GM18502 (cell line): ENCODE results near the gene UTP18.
"Not testable (repeated sequence)": the region's sequence is repeated elsewhere in the genome, so short reads cannot be mapped to it uniquely, and the experiment has no call there.

Source experiments
- ATAC-seq: cut with Tn5 transposase; IDR thresholded peaks from one replicate; pipeline ENCODE4 v1.9.1; 2021; ENCODE audit warnings: mild to moderate bottlenecking; ENCODE audit not compliant: unreplicated experiment, poor library complexity

Gene UTP18

GRCh38 chr17:51258756-51259563, 1.4 kb upstream of the UTP18 start:
- ATAC-seq: no peak

GRCh38 chr17:51259564-51260236, 646 bp upstream of the UTP18 start, which contains the start of gene MBTD1:
Gene MBTD1, minus strand, starts transcription at chr17:51260049. Its CDS starts 34,888 bp downstream, at chr17:51225161.
- peak; percentile 81 for ATAC-seq

- ATAC-seq: no peak
Measured at GRCh38 chr17:51261024-51261963, 948 bp downstream of the UTP18 start.

- ATAC-seq: no peak
Measured at GRCh38 chr17:51263006-51263405, 2.7 kb downstream of the UTP18 start.

- not testable (repeated sequence) for ATAC-seq
Measured at GRCh38 chr17:51264466-51264865, 4.1 kb downstream of the UTP18 start.

- ATAC-seq: no peak
Measured at GRCh38 chr17:51269991-51270390, 9.6 kb downstream of the UTP18 start.

GRCh38 chr17:51270636-51271035, 10.3 kb downstream of the UTP18 start:
- ATAC-seq: no peak

GRCh38 chr17:51272812-51273211, 12.5 kb downstream of the UTP18 start:
- ATAC-seq: no peak

- ATAC-seq: no peak
Measured at GRCh38 chr17:51275381-51275780, 15.0 kb downstream of the UTP18 start.

- ATAC-seq: no peak
Measured at GRCh38 chr17:51279183-51279582, 18.8 kb downstream of the UTP18 start.

GRCh38 chr17:51287412-51287811, 27.1 kb downstream of the UTP18 start:
- no peak for ATAC-seq

- no peak for ATAC-seq
Measured at GRCh38 chr17:51289696-51290111, 29.4 kb downstream of the UTP18 start.

- ATAC-seq: not testable (repeated sequence)
Measured at GRCh38 chr17:51294338-51294737, 34.0 kb downstream of the UTP18 start.

GRCh38 chr17:51298508-51299371, 38.4 kb downstream of the UTP18 start:
- no peak for ATAC-seq

GRCh38 chr17:51299859-51300258, 39.5 kb downstream of the UTP18 start:
- ATAC-seq: no peak

GRCh38 chr17:51305182-51305581, 44.8 kb downstream of the UTP18 start:
- no peak for ATAC-seq

- ATAC-seq: not testable (repeated sequence)
Measured at GRCh38 chr17:51312003-51312402, 51.7 kb downstream of the UTP18 start.

GRCh38 chr17:51319186-51319585, 58.8 kb downstream of the UTP18 start:
- no peak for ATAC-seq

GRCh38 chr17:51322390-51323029, 62.2 kb downstream of the UTP18 start:
- peak; percentile 64 for ATAC-seq
